Keratinocyte (primary cell): ENCODE measurements around the gene INHA.

ENCODE experiments used
- EZH2 ChIP-seq: IDR thresholded peaks from one replicate; pipeline ENCODE4 v1.6.1; 2012; ENCODE audit warnings: inconsistent platforms, mild to moderate bottlenecking, low read length, moderate library complexity
- TF ChIP-seq, protein P1 (sequence below), 3 experiments: IDR thresholded peaks in 1 of 3; conservative IDR thresholded peaks in 1 of 3; optimal IDR thresholded peaks in 1 of 3; 2 replicates in 2 of 3; 3 replicates in 1 of 3; pipeline versions ENCODE3 to v1.5.1; 2011; ENCODE audit warnings: low read length in 3 of 3, mild to moderate bottlenecking in 3 of 3, moderate library complexity in 2 of 3, control low read depth in 1 of 3, inconsistent platforms in 1 of 3; ENCODE audit not compliant: insufficient read depth in 2 of 3; ENCODE audit errors: extremely low read depth in 1 of 3

DNA sequence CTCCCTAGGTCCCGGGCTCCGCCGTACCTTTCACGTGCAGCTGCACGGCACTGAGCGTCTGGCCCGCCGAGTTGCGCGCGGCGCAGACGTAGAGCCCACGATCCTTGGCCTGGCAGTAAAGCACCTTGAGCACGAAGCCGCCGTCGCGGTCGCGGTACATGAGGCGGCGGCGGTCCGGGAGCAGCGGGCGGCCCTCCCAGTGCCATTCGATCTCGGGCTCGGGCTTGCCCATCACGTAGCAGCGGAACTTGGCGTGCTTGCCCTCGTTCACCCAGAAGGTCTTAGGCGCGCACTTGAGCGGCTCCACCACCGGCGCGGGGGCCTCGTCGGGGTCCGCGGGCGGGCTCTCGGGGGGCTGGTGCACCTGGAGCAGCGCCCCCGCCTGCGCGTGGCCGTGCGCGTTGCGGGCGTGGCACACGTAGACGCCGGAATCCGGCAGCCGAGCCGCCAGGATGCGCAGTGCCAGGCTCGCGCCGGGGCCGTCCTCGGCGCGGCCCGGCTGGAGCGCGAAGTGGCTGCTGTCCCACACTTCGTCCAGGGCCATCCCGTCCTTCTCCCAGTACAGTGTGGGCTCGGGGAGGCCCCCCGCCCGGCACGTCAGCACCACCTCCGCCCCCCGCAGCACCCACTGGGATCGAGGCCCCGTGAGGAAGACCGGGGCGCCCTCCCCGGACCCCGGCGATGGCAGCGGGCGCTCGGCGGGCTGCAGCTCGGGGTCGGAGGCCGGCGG lies 1.8 kb upstream of the INHA start:
- TF ChIP-seq, protein P1, sequence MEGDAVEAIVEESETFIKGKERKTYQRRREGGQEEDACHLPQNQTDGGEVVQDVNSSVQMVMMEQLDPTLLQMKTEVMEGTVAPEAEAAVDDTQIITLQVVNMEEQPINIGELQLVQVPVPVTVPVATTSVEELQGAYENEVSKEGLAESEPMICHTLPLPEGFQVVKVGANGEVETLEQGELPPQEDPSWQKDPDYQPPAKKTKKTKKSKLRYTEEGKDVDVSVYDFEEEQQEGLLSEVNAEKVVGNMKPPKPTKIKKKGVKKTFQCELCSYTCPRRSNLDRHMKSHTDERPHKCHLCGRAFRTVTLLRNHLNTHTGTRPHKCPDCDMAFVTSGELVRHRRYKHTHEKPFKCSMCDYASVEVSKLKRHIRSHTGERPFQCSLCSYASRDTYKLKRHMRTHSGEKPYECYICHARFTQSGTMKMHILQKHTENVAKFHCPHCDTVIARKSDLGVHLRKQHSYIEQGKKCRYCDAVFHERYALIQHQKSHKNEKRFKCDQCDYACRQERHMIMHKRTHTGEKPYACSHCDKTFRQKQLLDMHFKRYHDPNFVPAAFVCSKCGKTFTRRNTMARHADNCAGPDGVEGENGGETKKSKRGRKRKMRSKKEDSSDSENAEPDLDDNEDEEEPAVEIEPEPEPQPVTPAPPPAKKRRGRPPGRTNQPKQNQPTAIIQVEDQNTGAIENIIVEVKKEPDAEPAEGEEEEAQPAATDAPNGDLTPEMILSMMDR (optimal IDR thresholded peaks at IDR 0.05 in 1 of 3, IDR thresholded peaks at IDR 0.05 in 1 of 3, conservative IDR thresholded peaks at IDR 0.05 in 1 of 3; ENCODE audit: extremely low read depth in 1 of 3, insufficient read depth in 2 of 3, low read length in 3 of 3), result peak in 1 of 3 experiments; percentile 23
- TF ChIP-seq EZH2, result no peak
